Neural progenitor cell (in vitro differentiated cells): Measurements from ENCODE around the gene RTN4RL1. TPM values are rescaled to one million over a fixed set of nuclear protein-coding genes. Genes with fewer than 3 reads are reported as not detected.

ENCODE experiments used
- DNase-seq: peaks from one replicate; pipeline ENCODE4 v3.0.0-alpha.2; 2016; ENCODE audit warnings: low spot score
- H2AFZ ChIP-seq: fragments of 200-600 bp; sonication (generic); replicated peaks from 2 replicates; pipeline ENCODE4 v1.6.1; 2016; ENCODE audit warnings: antibody characterized with exemption
- H3F3A ChIP-seq: fragments of 200-600 bp; sonication (generic); 2 replicates; pipeline ENCODE4 v1.6.1; 2016; ENCODE audit warnings: antibody characterized with exemption, low read depth
- H3K27ac ChIP-seq: fragments of 200-600 bp; sonication (generic); 2 replicates; pipeline ENCODE4 v1.5.1; 2016; ENCODE audit warnings: mild to moderate bottlenecking
- H3K27me3 ChIP-seq: fragments of 200-600 bp; sonication (generic); 2 replicates; pipeline ENCODE4 v1.6.1; 2016; ENCODE audit warnings: mild to moderate bottlenecking, moderate library complexity
- H3K36me3 ChIP-seq: fragments of 200-600 bp; sonication (generic); 2 replicates; pipeline ENCODE4 v1.5.1; 2016
- H3K4me1 ChIP-seq: fragments of 200-600 bp; sonication (generic); 2 replicates; pipeline ENCODE4 v1.6.1; 2016; ENCODE audit warnings: mixed run types
- H3K4me2 ChIP-seq: fragments of 200-600 bp; sonication (generic); 2 replicates; pipeline ENCODE4 v1.6.1; 2016
- H3K4me3 ChIP-seq: fragments of 200-600 bp; sonication (generic); 2 replicates; pipeline ENCODE4 v1.5.1; 2016
- H3K79me2 ChIP-seq: fragments of 200-600 bp; sonication (generic); 2 replicates; pipeline ENCODE4 v1.6.1; 2016; ENCODE audit warnings: low read depth
- H3K9ac ChIP-seq: fragments of 200-600 bp; sonication (generic); 2 replicates; pipeline ENCODE4 v1.6.1; 2016
- H3K9me3 ChIP-seq: fragments of 200-600 bp; sonication (generic); 2 replicates; pipeline ENCODE4 v1.5.1; 2016; ENCODE audit warnings: low read depth
- H4K20me1 ChIP-seq: fragments of 200-600 bp; sonication (generic); 2 replicates; pipeline ENCODE4 v1.6.1; 2016; ENCODE audit warnings: low read depth
- H3K27ac Mint-ChIP-seq: 3 replicates; pipeline ENCODE4 v1.8.0; 2021; ENCODE audit warnings: mixed read lengths
- H3K27me3 Mint-ChIP-seq: 2 replicates; pipeline ENCODE4 v1.8.0; 2022; ENCODE audit warnings: low read depth, mild to moderate bottlenecking, inconsistent platforms, moderate library complexity, mixed read lengths; ENCODE audit not compliant: insufficient read depth
- H3K36me3 Mint-ChIP-seq: 3 replicates; pipeline ENCODE4 v1.8.0; 2021; ENCODE audit warnings: mixed read lengths
- H3K4me1 Mint-ChIP-seq: 3 replicates; pipeline ENCODE4 v1.8.0; 2021; ENCODE audit warnings: mixed read lengths
- H3K4me3 Mint-ChIP-seq: 3 replicates; pipeline ENCODE4 v1.8.0; 2021; ENCODE audit warnings: mild to moderate bottlenecking, moderate library complexity, mixed read lengths
- H3K9me3 Mint-ChIP-seq: 3 replicates; pipeline ENCODE4 v1.8.0; 2020; ENCODE audit warnings: mixed read lengths
- EZH2 ChIP-seq: fragments of 200-600 bp; sonication (generic); IDR thresholded peaks from 2 replicates; pipeline ENCODE4 v1.6.1; 2017; ENCODE audit warnings: antibody characterized with exemption, mild to moderate bottlenecking, moderate library complexity
- EZH2phosphoT487 ChIP-seq: fragments of 200-600 bp; sonication (generic); IDR thresholded peaks from 2 replicates; pipeline ENCODE4 v1.6.1; 2017; ENCODE audit warnings: antibody characterized with exemption
- total RNA-seq: library from RNA; depleted of rRNA; stranded (reverse); fragments of >200 nt; gene quantifications from 2 replicates; pipeline ENCODE4 v1.2.3, GENCODE V29; 2015; ENCODE audit warnings: low replicate concordance
- TF ChIP-seq, protein P1 (sequence below): fragments of 200-600 bp; sonication (generic); IDR thresholded peaks from 2 replicates; pipeline ENCODE4 v1.5.1; 2017; ENCODE audit warnings: antibody characterized with exemption, mild to moderate bottlenecking

Gene RTN4RL1
- total RNA-seq, 1 donor from 2014 or later = 3.4 TPM

GRCh38 chr17:1975573-1975972 lies 49.6 kb downstream of the RTN4RL1 start:
- Histone ChIP-seq H4K20me1 (peaks cover 15% of the 10 kb centered on the region), H3K9ac (no peak overlapping the region), H3K27ac (no peak overlapping the region), H3K9me3 (no peaks in the 10 kb centered on the region), H3K27me3 (peaks cover 28% of the 10 kb centered on the region), H3K36me3 (no peaks in the 10 kb centered on the region), H3K79me2 (no peaks in the 10 kb centered on the region), H3K4me2 (no peak overlapping the region), H3K4me3 (no peak overlapping the region), H3K4me1 (peaks cover 13% of the 10 kb centered on the region), H2AFZ (no peak overlapping the region), H3F3A (peaks cover 21% of the 10 kb centered on the region)
- Mint-ChIP-seq H3K4me1 (peaks cover 69% of the 10 kb centered on the region), H3K9me3 (no peaks in the 10 kb centered on the region), H3K27ac (no peak overlapping the region), H3K4me3 (peak overlapping the region; percentile 56), H3K27me3 (peaks cover 7% of the 10 kb centered on the region), H3K36me3 (peaks cover 3% of the 10 kb centered on the region)
- DNase-seq = no peak
- TF ChIP-seq EZH2phosphoT487 = no peak
- no peak for TF ChIP-seq EZH2
- TF ChIP-seq, protein P1, sequence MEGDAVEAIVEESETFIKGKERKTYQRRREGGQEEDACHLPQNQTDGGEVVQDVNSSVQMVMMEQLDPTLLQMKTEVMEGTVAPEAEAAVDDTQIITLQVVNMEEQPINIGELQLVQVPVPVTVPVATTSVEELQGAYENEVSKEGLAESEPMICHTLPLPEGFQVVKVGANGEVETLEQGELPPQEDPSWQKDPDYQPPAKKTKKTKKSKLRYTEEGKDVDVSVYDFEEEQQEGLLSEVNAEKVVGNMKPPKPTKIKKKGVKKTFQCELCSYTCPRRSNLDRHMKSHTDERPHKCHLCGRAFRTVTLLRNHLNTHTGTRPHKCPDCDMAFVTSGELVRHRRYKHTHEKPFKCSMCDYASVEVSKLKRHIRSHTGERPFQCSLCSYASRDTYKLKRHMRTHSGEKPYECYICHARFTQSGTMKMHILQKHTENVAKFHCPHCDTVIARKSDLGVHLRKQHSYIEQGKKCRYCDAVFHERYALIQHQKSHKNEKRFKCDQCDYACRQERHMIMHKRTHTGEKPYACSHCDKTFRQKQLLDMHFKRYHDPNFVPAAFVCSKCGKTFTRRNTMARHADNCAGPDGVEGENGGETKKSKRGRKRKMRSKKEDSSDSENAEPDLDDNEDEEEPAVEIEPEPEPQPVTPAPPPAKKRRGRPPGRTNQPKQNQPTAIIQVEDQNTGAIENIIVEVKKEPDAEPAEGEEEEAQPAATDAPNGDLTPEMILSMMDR = no peak

GRCh38 chr17:1972487-1973160 lies 52.5 kb downstream of the RTN4RL1 start:
- DNase-seq = no peak
- peaks cover 6% of the 10 kb centered on the region for H3K27me3 Mint-ChIP-seq
- H3K4me1 Mint-ChIP-seq = peaks cover 62% of the 10 kb centered on the region
- Histone ChIP-seq H3K27me3 (peaks cover 12% of the 10 kb centered on the region), H2AFZ (no peak overlapping the region), H3K9ac (no peak overlapping the region), H3K27ac (no peak overlapping the region), H3K9me3 (no peaks in the 10 kb centered on the region), H4K20me1 (peaks cover 3% of the 10 kb centered on the region), H3F3A (peaks cover 10% of the 10 kb centered on the region), H3K4me2 (no peak overlapping the region), H3K4me1 (peaks cover 7% of the 10 kb centered on the region), H3K36me3 (no peaks in the 10 kb centered on the region), H3K79me2 (no peaks in the 10 kb centered on the region), H3K4me3 (no peak overlapping the region)
- peak overlapping the region; percentile 93 for H3K27ac Mint-ChIP-seq
- TF ChIP-seq, protein P1 = no peak
- TF ChIP-seq EZH2phosphoT487 = no peak
- TF ChIP-seq EZH2 = no peak
- H3K9me3 Mint-ChIP-seq = no peaks in the 10 kb centered on the region
- no peak overlapping the region for H3K4me3 Mint-ChIP-seq
- H3K36me3 Mint-ChIP-seq = peaks cover 3% of the 10 kb centered on the region

GRCh38 chr17:1970843-1971384 lies 54.2 kb downstream of the RTN4RL1 start:
- Histone ChIP-seq H3K27ac (no peak overlapping the region), H3K4me2 (no peak overlapping the region), H3K36me3 (no peaks in the 10 kb centered on the region), H3K79me2 (no peaks in the 10 kb centered on the region), H3K9me3 (no peaks in the 10 kb centered on the region), H2AFZ (no peak overlapping the region), H3F3A (peaks cover 4% of the 10 kb centered on the region), H3K9ac (no peak overlapping the region), H3K4me3 (no peak overlapping the region), H3K27me3 (no peaks in the 10 kb centered on the region), H3K4me1 (peaks cover 12% of the 10 kb centered on the region), H4K20me1 (no peaks in the 10 kb centered on the region)
- TF ChIP-seq EZH2phosphoT487 (no peak), EZH2 (no peak)
- TF ChIP-seq, protein P1 = no peak
- H3K4me3 Mint-ChIP-seq = no peak overlapping the region
- no peaks in the 10 kb centered on the region for H3K9me3 Mint-ChIP-seq
- H3K36me3 Mint-ChIP-seq = peaks cover 3% of the 10 kb centered on the region
- peaks cover 65% of the 10 kb centered on the region for H3K4me1 Mint-ChIP-seq
- H3K27me3 Mint-ChIP-seq = peaks cover 6% of the 10 kb centered on the region
- no peak for DNase-seq
- peak overlapping the region; percentile 58 for H3K27ac Mint-ChIP-seq
